GM20000 (cell line): ENCODE results near the gene SPATA33.
"Not testable (repeated sequence)": the region's sequence is repeated elsewhere in the genome, so short reads cannot be mapped to it uniquely, and the experiment has no call there.

Source experiments
- DNase-seq: peaks from one replicate; pipeline ENCODE4 v3.0.0; 2012; ENCODE audit warnings: low spot score
- TF ChIP-seq, protein P1 (sequence below): IDR thresholded peaks from 2 replicates; pipeline ENCODE4 v1.5.1; 2012; ENCODE audit warnings: mild to moderate bottlenecking, control low read depth; ENCODE audit errors: extremely low read depth, missing control alignments

The SPATA33 gene

DNA sequence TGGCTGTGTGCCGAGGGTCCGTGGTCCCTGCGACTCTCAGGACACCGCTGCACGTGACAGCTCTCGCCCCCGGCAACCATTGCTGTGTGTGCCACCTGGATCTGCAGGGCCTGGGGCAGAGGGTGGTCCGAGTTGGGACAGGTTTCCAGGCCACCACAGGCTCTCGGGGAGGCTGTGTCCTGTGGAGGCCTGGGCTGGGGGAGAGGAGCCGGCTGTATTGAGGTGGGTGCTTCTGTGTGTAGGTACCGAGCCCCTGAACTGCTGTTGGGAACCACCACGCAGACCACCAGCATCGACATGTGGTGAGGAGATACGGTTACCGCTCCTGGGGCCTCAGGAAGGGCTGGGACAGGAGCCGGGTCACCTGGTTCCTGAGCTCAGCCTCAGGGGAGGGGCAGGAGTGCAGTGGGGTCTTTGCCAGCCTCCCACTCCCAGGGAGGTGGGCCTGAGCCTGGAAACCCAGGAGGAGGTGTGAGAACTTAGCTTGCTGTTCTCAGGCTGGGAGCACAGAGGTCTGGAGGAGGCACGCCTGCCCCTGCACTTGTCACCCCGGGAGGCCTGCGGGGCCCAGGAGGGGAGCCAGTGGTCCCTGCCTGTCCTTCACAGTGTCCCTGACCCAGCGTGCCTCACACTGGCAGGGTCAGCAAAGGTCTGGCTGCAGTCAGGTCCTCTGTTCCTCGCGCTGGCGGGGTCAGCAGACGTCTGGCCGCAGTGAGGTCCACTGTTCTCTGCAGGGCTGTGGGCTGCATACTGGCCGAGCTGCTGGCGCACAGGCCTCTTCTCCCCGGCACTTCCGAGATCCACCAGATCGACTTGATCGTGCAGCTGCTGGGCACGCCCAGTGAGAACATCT is 36.5 kb downstream of the SPATA33 start:
- no peak for DNase-seq
- TF ChIP-seq, protein P1, sequence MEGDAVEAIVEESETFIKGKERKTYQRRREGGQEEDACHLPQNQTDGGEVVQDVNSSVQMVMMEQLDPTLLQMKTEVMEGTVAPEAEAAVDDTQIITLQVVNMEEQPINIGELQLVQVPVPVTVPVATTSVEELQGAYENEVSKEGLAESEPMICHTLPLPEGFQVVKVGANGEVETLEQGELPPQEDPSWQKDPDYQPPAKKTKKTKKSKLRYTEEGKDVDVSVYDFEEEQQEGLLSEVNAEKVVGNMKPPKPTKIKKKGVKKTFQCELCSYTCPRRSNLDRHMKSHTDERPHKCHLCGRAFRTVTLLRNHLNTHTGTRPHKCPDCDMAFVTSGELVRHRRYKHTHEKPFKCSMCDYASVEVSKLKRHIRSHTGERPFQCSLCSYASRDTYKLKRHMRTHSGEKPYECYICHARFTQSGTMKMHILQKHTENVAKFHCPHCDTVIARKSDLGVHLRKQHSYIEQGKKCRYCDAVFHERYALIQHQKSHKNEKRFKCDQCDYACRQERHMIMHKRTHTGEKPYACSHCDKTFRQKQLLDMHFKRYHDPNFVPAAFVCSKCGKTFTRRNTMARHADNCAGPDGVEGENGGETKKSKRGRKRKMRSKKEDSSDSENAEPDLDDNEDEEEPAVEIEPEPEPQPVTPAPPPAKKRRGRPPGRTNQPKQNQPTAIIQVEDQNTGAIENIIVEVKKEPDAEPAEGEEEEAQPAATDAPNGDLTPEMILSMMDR: no peak

DNA sequence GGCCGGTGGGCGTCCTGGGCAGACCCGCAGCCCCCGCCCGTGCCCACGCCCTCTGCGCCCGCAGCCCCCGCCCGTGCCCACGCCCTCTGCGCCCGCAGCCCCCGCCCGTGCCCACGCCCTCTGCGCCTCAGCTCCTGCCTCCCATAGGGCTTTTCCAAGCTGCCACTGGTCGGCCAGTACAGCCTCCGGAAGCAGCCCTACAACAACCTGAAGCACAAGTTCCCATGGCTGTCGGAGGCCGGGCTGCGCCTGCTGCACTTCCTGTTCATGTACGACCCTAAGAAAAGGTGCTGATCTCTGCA is 37.1 kb downstream of the SPATA33 start:
- not testable (repeated sequence) for DNase-seq

DNA sequence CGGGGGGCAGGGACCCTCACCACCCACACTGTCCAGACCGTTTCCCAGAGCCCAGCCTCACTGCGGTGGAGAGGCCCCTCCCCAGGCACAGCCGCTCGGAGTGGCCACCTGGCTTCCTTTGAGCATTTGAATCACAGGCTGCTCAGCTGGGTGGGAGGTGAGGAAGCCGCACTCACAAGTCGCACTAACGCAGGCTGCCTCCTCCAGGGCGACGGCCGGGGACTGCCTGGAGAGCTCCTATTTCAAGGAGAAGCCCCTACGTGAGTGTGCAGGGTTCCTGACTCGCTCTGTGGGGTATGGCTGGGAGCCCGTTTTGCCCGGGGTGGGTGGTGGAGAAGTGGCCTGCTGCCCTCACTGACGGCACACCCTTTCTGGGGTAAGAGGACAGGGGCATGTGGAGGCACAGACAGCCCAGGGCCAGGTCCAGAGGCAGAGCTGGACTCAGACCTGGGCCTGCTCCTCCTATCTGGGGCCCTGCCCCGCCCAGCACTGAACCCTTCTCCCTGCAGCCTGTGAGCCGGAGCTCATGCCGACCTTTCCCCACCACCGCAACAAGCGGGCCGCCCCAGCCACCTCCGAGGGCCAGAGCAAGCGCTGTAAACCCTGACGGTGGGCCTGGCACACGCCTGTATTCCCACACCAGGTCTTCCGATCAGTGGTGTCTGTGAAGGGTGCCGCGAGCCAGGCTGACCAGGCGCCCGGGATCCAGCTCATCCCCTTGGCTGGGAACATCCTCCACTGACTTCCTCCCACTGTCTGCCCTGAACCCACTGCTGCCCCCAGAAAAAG is 37.6 kb downstream of the SPATA33 start:
- DNase-seq: no peak
- TF ChIP-seq, protein P1: no peak

DNA sequence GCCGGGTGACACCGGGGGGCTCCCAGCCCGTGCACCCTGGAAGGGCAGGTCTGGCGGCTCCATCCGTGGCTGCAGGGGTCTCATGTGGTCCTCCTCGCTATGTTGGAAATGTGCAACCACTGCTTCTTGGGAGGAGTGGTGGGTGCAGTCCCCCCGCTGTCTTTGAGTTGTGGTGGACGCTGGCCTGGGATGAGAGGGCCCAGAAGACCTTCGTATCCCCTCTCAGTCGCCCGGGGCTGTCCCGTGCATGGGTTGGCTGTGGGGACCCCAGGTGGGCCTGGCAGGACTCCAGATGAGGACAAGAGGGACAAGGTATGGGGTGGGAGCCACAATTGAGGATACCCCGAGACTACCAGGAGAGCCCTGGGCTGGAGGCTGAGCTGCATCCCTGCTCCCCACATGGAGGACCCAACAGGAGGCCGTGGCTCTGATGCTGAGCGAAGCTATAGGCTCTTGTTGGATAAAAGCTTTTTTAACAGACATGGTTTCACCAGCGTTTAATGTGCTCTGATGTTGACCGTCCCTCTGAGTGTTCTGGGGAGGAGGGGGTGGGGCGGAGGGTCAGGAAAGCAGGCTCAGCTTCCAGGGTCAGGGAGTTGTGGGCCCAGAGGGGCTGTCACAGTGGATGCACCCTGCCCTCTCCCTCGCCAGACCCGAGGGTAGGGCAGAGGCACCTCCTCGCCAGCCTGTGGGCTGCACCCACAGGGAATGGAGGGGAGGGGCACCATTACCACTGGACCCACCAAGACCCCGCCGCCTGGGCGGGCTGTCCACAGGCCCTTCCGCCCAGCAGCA is 38.4 kb downstream of the SPATA33 start:
- DNase-seq: no peak
- TF ChIP-seq, protein P1: no peak

DNA sequence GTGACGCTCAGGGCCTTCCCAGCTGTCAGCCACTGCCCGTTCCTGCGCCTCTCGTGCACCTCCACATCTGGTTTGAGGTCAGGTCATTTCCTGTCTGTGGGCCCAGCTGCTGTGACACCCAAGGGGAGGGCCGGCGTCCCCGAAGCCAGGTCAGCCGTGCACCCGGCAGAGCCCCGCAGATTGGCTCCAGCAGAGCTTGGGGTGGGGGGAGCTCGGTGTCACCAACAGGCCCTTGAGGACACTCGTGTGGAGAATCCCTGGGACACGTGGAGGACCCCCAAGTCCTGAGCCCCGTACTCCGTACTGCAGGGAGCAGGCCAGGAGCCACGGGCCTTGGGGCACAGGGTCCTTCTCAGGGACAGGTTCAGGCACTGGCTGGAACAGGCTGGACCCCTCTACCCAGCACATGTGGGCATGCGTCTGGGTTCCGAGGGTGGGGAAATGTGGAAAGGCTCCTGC is 39.1 kb downstream of the SPATA33 start:
- peak; percentile 77 for DNase-seq
- TF ChIP-seq, protein P1: no peak

DNA sequence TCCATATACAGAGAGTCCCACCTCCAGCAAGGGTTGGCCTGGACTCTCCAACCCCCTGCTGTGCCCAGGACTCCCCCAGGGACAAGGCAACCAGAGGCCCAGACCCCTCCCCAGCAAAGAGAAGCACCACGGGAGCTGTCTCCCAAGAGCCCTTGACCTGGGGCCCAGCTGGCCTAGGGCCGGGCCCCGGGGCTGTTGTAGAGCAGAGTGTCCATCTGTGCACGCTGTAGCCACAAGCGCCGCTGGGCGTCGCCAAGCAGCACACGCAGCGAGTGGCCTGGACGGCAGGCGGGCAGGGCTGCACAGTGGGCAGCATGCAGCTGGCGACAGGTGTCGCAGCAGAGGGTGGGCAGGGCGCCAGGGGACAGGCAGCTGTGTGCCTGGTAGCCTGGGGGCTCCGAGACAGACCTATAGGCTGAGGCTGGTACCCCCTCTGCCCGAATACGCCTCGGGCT is 39.6 kb downstream of the SPATA33 start:
- no peak for DNase-seq
- TF ChIP-seq, protein P1: no peak

DNA sequence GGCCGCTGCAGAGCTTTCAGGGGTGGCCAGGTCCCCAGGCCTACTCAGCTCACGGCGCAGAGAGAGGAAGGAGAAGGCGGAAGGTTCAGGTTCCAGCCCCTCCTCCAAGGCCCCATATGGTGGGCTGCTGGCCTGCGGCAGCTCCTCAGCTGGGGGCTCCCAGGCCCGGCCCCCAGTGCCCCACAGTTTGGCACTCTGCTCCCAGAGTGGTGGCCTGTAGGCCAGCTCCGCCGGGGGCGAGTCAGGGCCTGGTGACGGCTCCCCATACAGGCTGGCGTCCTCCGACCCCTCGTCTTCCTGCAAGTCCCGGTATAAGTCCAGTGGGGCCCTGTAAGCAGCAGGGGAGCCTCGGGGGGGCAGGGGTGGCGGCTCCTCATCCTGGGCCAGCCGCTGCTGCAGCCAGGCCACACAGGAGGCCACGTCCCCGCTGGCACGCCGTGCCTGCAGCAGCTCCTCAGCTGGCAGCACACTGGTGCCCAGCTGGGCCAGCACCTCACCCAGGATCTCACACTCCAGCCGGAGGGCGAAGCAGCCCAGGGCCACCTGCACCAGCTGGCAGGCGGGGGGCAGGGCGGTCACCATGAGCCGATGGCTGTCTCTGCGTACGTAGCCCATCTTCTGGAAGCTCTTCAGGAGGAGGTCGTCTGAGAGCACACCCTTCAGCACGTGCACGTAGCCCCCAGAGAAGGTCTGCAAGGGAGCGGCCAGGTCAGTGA is 40.1 kb downstream of the SPATA33 start:
- no peak for DNase-seq
- TF ChIP-seq, protein P1: no peak

DNA sequence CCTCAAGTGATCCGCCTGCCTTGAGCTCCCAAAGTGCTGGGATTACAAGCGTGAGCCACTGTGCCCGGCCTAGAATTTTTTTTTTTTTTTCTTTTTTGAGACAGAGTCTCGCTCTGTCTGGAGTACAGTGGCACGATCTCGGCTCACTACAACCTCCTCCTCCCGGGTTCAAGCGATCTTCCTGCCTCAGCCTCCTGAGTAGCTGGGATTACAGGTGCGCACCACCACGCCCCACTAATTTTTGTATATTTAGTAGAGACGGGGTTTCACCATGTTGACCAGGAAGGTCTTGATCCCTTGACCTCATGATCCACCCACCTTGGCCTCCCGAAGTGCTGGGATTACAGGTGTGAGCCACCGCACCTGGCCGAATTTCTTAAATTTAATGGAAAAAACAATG is 41.1 kb downstream of the SPATA33 start:
- DNase-seq: not testable (repeated sequence)

DNA sequence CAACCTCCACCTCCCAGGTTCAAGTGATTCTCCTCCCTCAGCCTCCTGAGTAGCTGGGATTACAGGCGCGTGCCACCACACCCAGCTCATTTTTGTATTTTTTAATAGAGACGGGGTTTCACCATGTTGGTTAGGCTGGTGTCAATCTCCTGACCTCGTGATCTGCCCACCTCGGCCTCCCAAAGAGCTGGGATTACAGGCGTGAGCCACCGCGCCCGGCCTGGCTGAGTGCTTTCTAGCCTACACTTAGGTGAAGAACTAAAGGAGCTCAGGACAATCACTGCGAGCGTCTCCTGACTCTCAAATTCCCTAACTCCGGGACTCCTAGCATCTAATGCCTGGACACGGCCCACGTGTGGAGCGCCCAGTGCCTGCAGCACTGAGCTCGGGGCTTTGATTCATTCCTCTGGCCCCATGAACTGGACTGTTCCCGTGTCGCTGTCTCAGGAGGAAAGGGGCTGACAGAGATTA is 42.0 kb downstream of the SPATA33 start:
- not testable (repeated sequence) for DNase-seq
